GM12878 (cell line): ENCODE measurements around the gene UVSSA. TPM values are rescaled to one million over a fixed set of nuclear protein-coding genes. Genes with fewer than 3 reads are reported as not detected.

Experiments used
- ATAC-seq: fragments of 200-7000 bp; cut with Tn5 transposase; 3 replicates; pipeline ENCODE4 v1.9.1; 2020; ENCODE audit warnings: mild to moderate bottlenecking, moderate library complexity
- BruUV-seq: library from RNA; stranded (reverse); fragments of 400-500 nt; replicated peaks from 2 replicates; lab custom pipeline; 2021; lab: Mats Ljungman, UMichigan
- CTCF ChIA-PET: fragments of 300-600 bp; sonication (Branson Sonifier 250); formaldehyde crosslinking; extraction: SDS; loops from one replicate; lab custom pipeline; 2021; ENCODE audit warnings: inconsistent platforms; lab: Yijun Ruan, JAX
- POLR2A ChIA-PET: fragments of 350-600 bp; formaldehyde crosslinking; extraction: SDS; loops from one replicate; lab custom pipeline; 2021; ENCODE audit warnings: inconsistent platforms; lab: Charles Lee
- RAD21 ChIA-PET: fragments of 300-600 bp; sonication (Branson Sonifier 250); formaldehyde crosslinking; loops from one replicate; lab custom pipeline; 2023; ENCODE audit warnings: antibody characterized with exemption; ENCODE audit not compliant: unreplicated experiment; lab: Charles Lee
- SMC1A ChIA-PET: fragments of 300-600 bp; sonication (Branson Sonifier 250); formaldehyde crosslinking; loops from one replicate; lab custom pipeline; 2023; ENCODE audit not compliant: unreplicated experiment, uncharacterized antibody; lab: Charles Lee
- DNase-seq: peaks from one replicate; pipeline ENCODE4 v3.0.0-alpha.2; 2011; ENCODE audit warnings: low read depth, low spot score
- FAIRE-seq: peaks from 3 replicates; lab custom pipeline; 2011; peaks lifted over from hg19 to GRCh38; lab: Jason Lieb, UNC
- H2AFZ ChIP-seq: 2 replicates; pipeline ENCODE4 v1.6.0; 2011; ENCODE audit warnings: low read depth, low read length, control low read depth; ENCODE audit not compliant: control insufficient read depth
- H3K27ac ChIP-seq: 2 replicates; pipeline ENCODE4 v1.5.1; 2011; ENCODE audit warnings: control low read depth; ENCODE audit not compliant: control insufficient read depth, insufficient read depth
- H3K27me3 ChIP-seq, 2 experiments: replicated peaks in 1 of 2; 2 replicates each; pipeline versions ENCODE4 v1.6.0 to v1.6.1; 2011; ENCODE audit warnings: low read length in 1 of 2; ENCODE audit not compliant: control insufficient read depth in 2 of 2, insufficient read depth in 2 of 2
- H3K36me3 ChIP-seq, 2 experiments: 2 replicates each; pipeline ENCODE4 v1.5.1; 2011; ENCODE audit warnings: low read length in 1 of 2; ENCODE audit not compliant: control insufficient read depth in 2 of 2, insufficient read depth in 2 of 2
- H3K4me1 ChIP-seq: 2 replicates; pipeline ENCODE4 v1.6.1; 2011; ENCODE audit warnings: mild to moderate bottlenecking, low read length, moderate library complexity, mixed read lengths; ENCODE audit not compliant: control insufficient read depth, insufficient read depth
- H3K4me2 ChIP-seq: 2 replicates; pipeline ENCODE4 v1.6.0; 2011; ENCODE audit warnings: control low read depth; ENCODE audit not compliant: control insufficient read depth, insufficient read depth
- H3K4me3 ChIP-seq: fragments of 200-600 bp; sonication (generic); 2 replicates; pipeline ENCODE4 v1.5.1; 2016
- H3K79me2 ChIP-seq: 2 replicates; pipeline ENCODE4 v1.6.0; 2011; ENCODE audit warnings: low read length; ENCODE audit not compliant: control insufficient read depth, insufficient read depth
- H3K9ac ChIP-seq: 2 replicates; pipeline ENCODE4 v1.8.0; 2011; ENCODE audit warnings: low read length, control low read depth, mixed read lengths; ENCODE audit not compliant: control insufficient read depth, insufficient read depth
- H3K9me3 ChIP-seq: replicated peaks from 3 replicates; pipeline ENCODE4 v1.5.1; 2011; ENCODE audit warnings: mild to moderate bottlenecking, low read length; ENCODE audit not compliant: control insufficient read depth, insufficient read depth
- H4K20me1 ChIP-seq: 2 replicates; pipeline ENCODE4 v1.6.0; 2011; ENCODE audit not compliant: control insufficient read depth, insufficient read depth
- BCLAF1 ChIP-seq: fragments of 450-650 bp; IDR thresholded peaks from 2 replicates; pipeline ENCODE4 v1.6.1; 2017; ENCODE audit warnings: antibody characterized with exemption, mild to moderate bottlenecking, moderate library complexity
- ELK1 ChIP-seq: IDR thresholded peaks from 2 replicates; pipeline ENCODE4 v1.6.1; 2012; ENCODE audit warnings: low read depth, low read length, improper control_type of control experiment
- ETV6 ChIP-seq, 2 experiments: fragments of 450-650 bp in 1 of 2; IDR thresholded peaks in 1 of 2; conservative IDR thresholded peaks in 1 of 2; 2 replicates each; pipeline ENCODE4 v1.6.1; 2014; ENCODE audit warnings: antibody characterized with exemption in 1 of 2, borderline replicate concordance in 1 of 2, low read depth in 1 of 2, mild to moderate bottlenecking in 1 of 2, moderate library complexity in 1 of 2
- IRF5 ChIP-seq: fragments of 450-650 bp; IDR thresholded peaks from 2 replicates; pipeline ENCODE4 v1.6.1; 2017; ENCODE audit warnings: borderline replicate concordance
- KLF5 ChIP-seq: fragments of 450-650 bp; IDR thresholded peaks from 2 replicates; pipeline ENCODE4 v1.6.1; 2014; ENCODE audit warnings: mild to moderate bottlenecking; ENCODE audit not compliant: partially characterized antibody
- MEF2B ChIP-seq: fragments of 450-650 bp; IDR thresholded peaks from 2 replicates; pipeline ENCODE4 v1.6.1; 2018; ENCODE audit warnings: mild to moderate bottlenecking, moderate library complexity; ENCODE audit not compliant: partially characterized antibody, poor library complexity, severe bottlenecking
- NR2C1 ChIP-seq: fragments of 450-650 bp; IDR thresholded peaks from 2 replicates; pipeline ENCODE4 v1.6.1; 2017; ENCODE audit warnings: antibody characterized with exemption, mild to moderate bottlenecking, moderate library complexity
- RAD21 ChIP-seq: IDR thresholded peaks from 2 replicates; pipeline ENCODE4 v1.6.1; 2011; ENCODE audit warnings: mild to moderate bottlenecking, low read depth, low read length, moderate library complexity; ENCODE audit not compliant: insufficient read depth
- SIN3A ChIP-seq: IDR thresholded peaks from 2 replicates; pipeline ENCODE4 v1.6.1; 2012; ENCODE audit warnings: low read depth, low read length, improper control_type of control experiment
- SMAD1 ChIP-seq: fragments of 450-650 bp; IDR thresholded peaks from 2 replicates; pipeline ENCODE4 v1.6.1; 2018; ENCODE audit warnings: mild to moderate bottlenecking, low read depth; ENCODE audit not compliant: partially characterized antibody
- SMC3 ChIP-seq: IDR thresholded peaks from 2 replicates; pipeline ENCODE4 v1.6.1; 2011; ENCODE audit warnings: low read length, improper control_type of control experiment, borderline replicate concordance
- STAT1 ChIP-seq: fragments of 450-650 bp; conservative IDR thresholded peaks from 2 replicates; pipeline ENCODE4 v1.6.1; 2014; ENCODE audit warnings: antibody characterized with exemption, mild to moderate bottlenecking
- ZNF687 ChIP-seq: fragments of 450-650 bp; IDR thresholded peaks from 2 replicates; pipeline ENCODE4 v1.6.1; 2017; ENCODE audit warnings: mild to moderate bottlenecking, moderate library complexity
- WGBS: methylation state at CpG from one replicate; pipeline ENCODE4 v1.1.6; 2016; ENCODE audit warnings: low lambda C conversion rate; ENCODE audit not compliant: insufficient replicate concordance, insufficient coverage; ENCODE audit errors: missing lambda C conversion rate; 5-methylcytosine and 5-hydroxymethylcytosine counted together
- in situ Hi-C: fragments of 300-500 bp; cut with MboI; formaldehyde crosslinking; loops from 9 replicates; pipeline ENCODE4 v1.14.3; 2018; ENCODE audit warnings: mixed read lengths
- intact Hi-C: fragments of 100-400 bp; cut with micrococcal nuclease; formaldehyde crosslinking; loops from one replicate; pipeline ENCODE4 v1.14.2; 2022; ENCODE audit not compliant: unreplicated experiment
- polyA plus RNA-seq, 11 experiments: library from polyadenylated mRNA; depleted of rRNA in 4 of 11; unstranded in 6 of 11; stranded (reverse) in 5 of 11; fragments of >200 nt; fragmentation: Nextera tagmentation in 4 of 11; fragmentation: Illumina TruSeq in 1 of 11; extraction: Ambion mirVana in 4 of 11; extraction: Trizol in 1 of 11; gene quantifications; 1 replicate in 1 of 11; 2 replicates in 10 of 11; pipeline versions ENCODE4 v1.2.1 to v1.2.3, GENCODE V29; 2011 to 2016; ENCODE audit warnings: inconsistent platforms in 2 of 11, missing spikeins in 2 of 11, low read depth in 1 of 11
- total RNA-seq, 4 experiments: library from RNA; depleted of rRNA in 3 of 4; stranded (reverse); fragments of >200 nt in 3 of 4; fragmentation: Illumina TruSeq in 1 of 4; extraction: Trizol in 1 of 4; gene quantifications; 2 replicates each; pipeline versions ENCODE4 v1.2.1 to v1.2.3, GENCODE V29; 2013 to 2021

The UVSSA gene
- total and polyA plus RNA-seq, 10 of the 15 experiments (the other 5 are each of a cell fraction or from before 2014, with no cell fraction given), result 0.34 to 16.8 (median 3.6) TPM

- Histone ChIP-seq H3K4me3 (no peak overlapping the region), H3K27ac (no peak overlapping the region), H3K4me2 (no peak overlapping the region), H3K9ac (no peak overlapping the region), H3K36me3 (no peaks in the 10 kb centered on the region), H3K79me2 (no peaks in the 10 kb centered on the region), H3K9me3 (no peaks in the 10 kb centered on the region), H2AFZ (no peak overlapping the region), H4K20me1 (no peaks in the 10 kb centered on the region), H3K27me3 (no peaks in the 10 kb centered on the region), H3K4me1 (no peaks in the 10 kb centered on the region)
- no peak for FAIRE-seq
- ChIA-PET RAD21 (no interaction called here), POLR2A (no interaction called here), CTCF (no interaction called here), SMC1A (no interaction called here)
- in situ Hi-C loops (no loop called here), intact Hi-C loops (no loop called here)
- DNase-seq, result no peak
- WGBS, result 93% methylated on average over 35 of the region's 35 CpGs
- no TSS peak for BruUV-seq
- ATAC-seq, result no peak
- TF ChIP-seq NR2C1 (no peak), KLF5 (no peak), MEF2B (no peak), RAD21 (no peak), SIN3A (no peak), SMAD1 (no peak), ZNF687 (no peak), ELK1 (no peak), ETV6 (conservative IDR thresholded peaks at IDR 0.05 in 1 of 2, IDR thresholded peaks at IDR 0.05 in 1 of 2; ENCODE audit: borderline replicate concordance in 1 of 2, low read depth in 1 of 2) (no peak), SMC3 (no peak), STAT1 (no peak), IRF5 (no peak), BCLAF1 (no peak)
Measured at GRCh38 chr4:1366371-1367229, 19.6 kb downstream of the UVSSA start.
